ENCODE measurements around the gene SS18L1. TPM values are rescaled to one million over a fixed set of nuclear protein-coding genes. Genes with fewer than 3 reads are reported as not detected.
"Not testable (repeated sequence)": the region's sequence is repeated elsewhere in the genome, so short reads cannot be mapped to it uniquely, and the experiment has no call there.

SS18L1 gene
- total RNA-seq, 1 donor from 2014 or later, result 19.9 TPM

DNA sequence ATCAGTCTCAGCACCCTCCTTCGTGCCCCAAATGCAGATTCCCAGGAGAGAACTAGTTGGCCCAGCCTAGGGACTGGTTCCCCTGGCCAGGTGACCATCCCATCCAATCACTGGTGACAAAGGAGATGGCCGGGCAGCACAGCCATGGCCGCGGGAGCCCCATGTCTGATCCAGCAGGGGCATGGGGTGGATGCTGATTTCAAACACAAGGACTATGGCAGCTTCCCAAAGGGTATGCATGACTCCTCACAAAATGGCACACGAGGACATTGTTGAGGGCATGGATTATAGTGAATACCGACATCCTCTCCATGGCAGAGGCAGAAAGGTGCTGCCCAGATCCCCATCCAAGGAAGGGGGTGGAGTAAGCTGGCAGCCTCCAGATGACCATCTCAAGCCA is 31.2 kb upstream of the SS18L1 start:
- no peak overlapping the region for H3K4me3 Mint-ChIP-seq (ENCODE audit: unreplicated experiment)
- H3K4me1 Mint-ChIP-seq (ENCODE audit: unreplicated experiment), result peaks cover 2% of the 10 kb centered on the region
- TF ChIP-seq CTCF (IDR thresholded peaks at IDR 0.05), result no peak
- H3K27me3 Mint-ChIP-seq (ENCODE audit: unreplicated experiment), result peaks cover 13% of the 10 kb centered on the region
- peaks cover 12% of the 10 kb centered on the region for H3K9me3 Mint-ChIP-seq (ENCODE audit: unreplicated experiment)
- no peak overlapping the region for H3K27ac Mint-ChIP-seq (ENCODE audit: unreplicated experiment)
- DNase-seq (ENCODE audit: extremely low spot score, unreplicated experiment), result no peak
- H3K36me3 Mint-ChIP-seq (ENCODE audit: unreplicated experiment), result no peaks in the 10 kb centered on the region

- H3K27ac Mint-ChIP-seq (ENCODE audit: unreplicated experiment), result no peak overlapping the region
- H3K4me1 Mint-ChIP-seq (ENCODE audit: unreplicated experiment), result peaks cover 4% of the 10 kb centered on the region
- H3K4me3 Mint-ChIP-seq (ENCODE audit: unreplicated experiment), result no peak overlapping the region
- peaks cover 30% of the 10 kb centered on the region for H3K27me3 Mint-ChIP-seq (ENCODE audit: unreplicated experiment)
- no peaks in the 10 kb centered on the region for H3K9me3 Mint-ChIP-seq (ENCODE audit: unreplicated experiment)
- no peak for DNase-seq (ENCODE audit: extremely low spot score, unreplicated experiment)
- no peak for TF ChIP-seq CTCF (IDR thresholded peaks at IDR 0.05)
- no peaks in the 10 kb centered on the region for H3K36me3 Mint-ChIP-seq (ENCODE audit: unreplicated experiment)
Observed at GRCh38 chr20:62114894-62115293, 28.7 kb upstream of the SS18L1 start.

DNA sequence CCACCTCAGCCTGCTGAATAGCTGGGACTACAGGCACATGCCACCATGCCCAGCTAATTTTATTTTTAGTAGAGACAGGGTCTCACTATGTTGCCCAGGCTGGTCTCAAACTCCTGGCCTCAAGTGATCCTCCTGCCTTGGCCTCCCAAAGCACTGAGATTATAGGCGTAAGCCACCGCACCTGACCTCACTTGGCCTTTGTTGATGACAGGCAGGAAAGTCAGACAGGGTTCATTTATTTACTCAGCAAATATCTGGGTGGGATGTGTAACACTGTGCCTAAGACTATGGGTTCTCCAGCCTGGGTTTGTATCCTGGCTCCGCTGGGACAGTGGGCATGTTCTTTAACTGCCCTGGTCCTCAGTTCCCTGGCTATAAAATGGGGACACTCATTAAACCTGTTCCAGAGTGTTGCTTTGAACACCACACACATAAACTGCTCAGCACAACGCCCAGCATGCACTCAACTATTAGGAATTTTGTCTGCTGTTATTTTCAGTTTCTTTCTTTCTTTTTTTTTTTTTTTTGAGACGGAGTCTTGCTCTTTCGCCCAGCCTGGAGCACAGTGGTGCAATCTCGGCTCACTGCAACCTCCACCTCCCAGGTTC is 27.7 kb upstream of the SS18L1 start:
- DNase-seq (ENCODE audit: extremely low spot score, unreplicated experiment); H3K4me3 Mint-ChIP-seq (ENCODE audit: unreplicated experiment); H3K36me3 Mint-ChIP-seq (ENCODE audit: unreplicated experiment); H3K27ac Mint-ChIP-seq (ENCODE audit: unreplicated experiment); H3K4me1 Mint-ChIP-seq (ENCODE audit: unreplicated experiment); H3K9me3 Mint-ChIP-seq (ENCODE audit: unreplicated experiment): not testable (repeated sequence)
- peaks cover 30% of the 10 kb centered on the region for H3K27me3 Mint-ChIP-seq (ENCODE audit: unreplicated experiment)

DNA sequence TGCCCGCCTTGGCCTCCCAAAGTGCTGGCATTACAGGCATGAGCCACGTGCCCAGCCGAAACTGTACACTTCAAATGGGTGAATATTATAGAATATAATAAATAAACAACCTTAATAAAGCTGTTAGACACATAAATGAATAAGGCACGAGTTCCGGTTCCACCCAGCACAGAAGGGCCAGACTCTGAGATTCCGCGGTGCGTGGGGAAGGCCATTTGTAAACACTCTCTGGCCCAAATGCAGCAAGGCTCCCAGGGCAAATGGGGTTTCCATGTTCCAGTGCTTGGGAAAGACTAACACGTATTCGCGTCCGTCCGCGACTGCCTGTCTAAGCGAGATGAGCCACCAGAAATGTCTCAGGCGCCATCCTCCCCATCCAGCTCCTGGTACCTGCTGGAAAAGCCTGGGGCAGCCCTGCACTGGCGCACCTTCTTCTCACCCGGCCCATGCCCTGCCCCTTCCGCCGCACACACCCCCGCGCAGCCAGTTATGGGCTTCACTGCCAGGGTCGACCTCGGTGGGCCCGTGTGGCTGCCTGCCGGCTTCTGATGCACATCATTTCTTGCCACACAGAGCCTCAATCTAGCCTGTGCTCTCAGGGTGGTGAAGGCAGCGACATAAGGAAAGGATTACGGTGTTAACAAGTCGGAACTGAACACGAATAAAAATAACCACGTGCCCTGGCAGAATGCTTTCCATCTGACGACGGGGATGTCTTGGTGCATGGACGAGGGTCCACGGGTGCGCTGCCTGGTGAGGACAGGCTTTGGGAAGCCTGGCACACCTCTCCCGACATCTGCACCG is 26.8 kb upstream of the SS18L1 start:
- H3K36me3 Mint-ChIP-seq (ENCODE audit: unreplicated experiment), result no peaks in the 10 kb centered on the region
- no peaks in the 10 kb centered on the region for H3K9me3 Mint-ChIP-seq (ENCODE audit: unreplicated experiment)
- no peak for DNase-seq (ENCODE audit: extremely low spot score, unreplicated experiment)
- H3K27ac Mint-ChIP-seq (ENCODE audit: unreplicated experiment), result no peak overlapping the region
- H3K4me3 Mint-ChIP-seq (ENCODE audit: unreplicated experiment), result no peak overlapping the region
- peaks cover 30% of the 10 kb centered on the region for H3K27me3 Mint-ChIP-seq (ENCODE audit: unreplicated experiment)
- no peak for TF ChIP-seq CTCF (IDR thresholded peaks at IDR 0.05)
- H3K4me1 Mint-ChIP-seq (ENCODE audit: unreplicated experiment), result peaks cover 8% of the 10 kb centered on the region

- H3K27me3 Mint-ChIP-seq (ENCODE audit: unreplicated experiment), result peaks cover 30% of the 10 kb centered on the region
- peaks cover 8% of the 10 kb centered on the region for H3K4me1 Mint-ChIP-seq (ENCODE audit: unreplicated experiment)
- no peak overlapping the region for H3K4me3 Mint-ChIP-seq (ENCODE audit: unreplicated experiment)
- H3K36me3 Mint-ChIP-seq (ENCODE audit: unreplicated experiment), result no peaks in the 10 kb centered on the region
- no peak for TF ChIP-seq CTCF (IDR thresholded peaks at IDR 0.05)
- H3K9me3 Mint-ChIP-seq (ENCODE audit: unreplicated experiment), result no peaks in the 10 kb centered on the region
- no peak overlapping the region for H3K27ac Mint-ChIP-seq (ENCODE audit: unreplicated experiment)
- DNase-seq (ENCODE audit: extremely low spot score, unreplicated experiment), result no peak
Observed at GRCh38 chr20:62117362-62117646, 26.3 kb upstream of the SS18L1 start.
